Gastroesophageal sphincter (tissue), 4 donors: ENCODE measurements around the gene CYP46A1. TPM values are rescaled to one million over a fixed set of nuclear protein-coding genes. Genes with fewer than 3 reads are reported as not detected.

Experiments
- ATAC-seq: fragments of 150-250 bp; one replicate; pipeline ENCODE4 v1.9.1; 2016; ENCODE audit warnings: mild to moderate bottlenecking, moderate library complexity
- H3K27ac ChIP-seq, 4 donors: fragments of 200-600 bp; sonication (generic) in 3 of 4; 1 replicate in 3 of 4; 2 replicates in 1 of 4; pipeline ENCODE4 v1.5.1; 2016 to 2019
- H3K27me3 ChIP-seq: fragments of 200-600 bp; sonication (generic); one replicate; pipeline ENCODE4 v1.5.1; 2019
- H3K36me3 ChIP-seq, 2 donors: fragments of 200-600 bp; sonication (generic); one replicate each; pipeline ENCODE4 v1.5.1; 2019; ENCODE audit warnings: control low read depth in 1 of 2
- H3K4me1 ChIP-seq, 3 donors: fragments of 200-600 bp; sonication (generic); 1 replicate in 2 of 3; 2 replicates in 1 of 3; pipeline ENCODE4 v1.5.1; 2016 to 2019; ENCODE audit warnings: control low read depth in 2 of 3
- H3K4me3 ChIP-seq, 2 donors: fragments of 200-600 bp; sonication (generic); one replicate each; pipeline ENCODE4 v1.5.1; 2019; ENCODE audit warnings: mild to moderate bottlenecking in 1 of 2, moderate library complexity in 1 of 2
- H3K9me3 ChIP-seq, 3 donors: fragments of 200-600 bp; sonication (generic); one replicate each; pipeline ENCODE4 v1.5.1; 2017 to 2019; ENCODE audit warnings: control low read depth in 2 of 3
- EP300 ChIP-seq: sonication (generic); formaldehyde crosslinking; IDR thresholded peaks from one replicate; pipeline ENCODE4 v1.6.1; 2017; ENCODE audit warnings: antibody characterized with exemption, mild to moderate bottlenecking
- POLR2A ChIP-seq, 2 donors: fragments of 450-650 bp; IDR thresholded peaks; one replicate each; pipeline ENCODE4 v1.6.1; 2017; ENCODE audit warnings: antibody characterized with exemption in 2 of 2, mild to moderate bottlenecking in 2 of 2, moderate library complexity in 1 of 2
- POLR2AphosphoS5 ChIP-seq: sonication (generic); formaldehyde crosslinking; IDR thresholded peaks from one replicate; pipeline ENCODE4 v1.6.1; 2017; ENCODE audit warnings: antibody characterized with exemption
- WGBS, 2 donors: methylation state at CpG; one replicate each; pipeline ENCODE4 v1.1.5; 2018; ENCODE audit warnings: low coverage in 1 of 2; 5-methylcytosine and 5-hydroxymethylcytosine counted together
- total RNA-seq, 4 donors: library from RNA; depleted of rRNA; stranded (reverse); fragments of >200 nt; gene quantifications; one replicate each; pipeline ENCODE4 v1.1.0, GENCODE V29; 2016
- TF ChIP-seq, protein P1 (sequence below), 4 experiments: fragments of 200-600 bp in 2 of 4; fragments of 450-650 bp in 2 of 4; sonication (generic) in 1 of 4; IDR thresholded peaks; one replicate each; pipeline ENCODE4 v1.5.1; 2017 to 2019; ENCODE audit warnings: antibody characterized with exemption in 4 of 4, mild to moderate bottlenecking in 2 of 4, moderate library complexity in 2 of 4

CYP46A1 gene
- total RNA-seq, 4 donors from 2014 or later: 0.78 to 1.4 (median 0.94) TPM; not detected in 1

DNA sequence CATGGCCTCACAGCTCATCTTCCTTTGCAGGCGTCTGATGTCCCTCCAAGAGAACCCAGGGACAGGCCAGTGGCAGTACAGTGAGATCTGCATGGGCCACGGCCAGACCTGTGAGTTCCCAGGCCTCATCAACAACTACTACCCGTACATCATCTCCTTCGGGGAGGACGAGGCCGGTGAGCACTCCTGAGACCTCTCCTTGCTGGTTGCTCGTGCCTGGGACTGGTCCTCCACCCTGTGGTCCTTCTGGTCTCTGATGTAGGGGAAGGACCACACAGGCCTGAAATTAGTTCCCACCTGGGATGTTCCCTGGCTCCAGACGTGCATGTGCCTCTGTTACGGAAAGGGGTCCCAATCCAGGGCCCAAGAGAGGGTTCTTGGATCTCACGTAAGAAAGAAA, 21.3 kb upstream of the CYP46A1 start:
- peaks cover 0 to 15% (median 5%) of the 10 kb centered on the region in 3 donors for H3K4me1 ChIP-seq
- no peak overlapping the region for H3K4me3 ChIP-seq
- peaks cover 0 to 46% of the 10 kb centered on the region in 2 donors for H3K36me3 ChIP-seq
- WGBS, 2 donors: 60 to 95% methylated on average over 2 to 10 of the region's 10 CpGs
- ATAC-seq: no peak
- H3K27ac ChIP-seq: no peak overlapping the region
- H3K9me3 ChIP-seq: no peaks in the 10 kb centered on the region
- TF ChIP-seq POLR2A (IDR thresholded peaks at IDR 0.05) (no peak), EP300 (no peak), POLR2AphosphoS5 (no peak)
- TF ChIP-seq, protein P1, sequence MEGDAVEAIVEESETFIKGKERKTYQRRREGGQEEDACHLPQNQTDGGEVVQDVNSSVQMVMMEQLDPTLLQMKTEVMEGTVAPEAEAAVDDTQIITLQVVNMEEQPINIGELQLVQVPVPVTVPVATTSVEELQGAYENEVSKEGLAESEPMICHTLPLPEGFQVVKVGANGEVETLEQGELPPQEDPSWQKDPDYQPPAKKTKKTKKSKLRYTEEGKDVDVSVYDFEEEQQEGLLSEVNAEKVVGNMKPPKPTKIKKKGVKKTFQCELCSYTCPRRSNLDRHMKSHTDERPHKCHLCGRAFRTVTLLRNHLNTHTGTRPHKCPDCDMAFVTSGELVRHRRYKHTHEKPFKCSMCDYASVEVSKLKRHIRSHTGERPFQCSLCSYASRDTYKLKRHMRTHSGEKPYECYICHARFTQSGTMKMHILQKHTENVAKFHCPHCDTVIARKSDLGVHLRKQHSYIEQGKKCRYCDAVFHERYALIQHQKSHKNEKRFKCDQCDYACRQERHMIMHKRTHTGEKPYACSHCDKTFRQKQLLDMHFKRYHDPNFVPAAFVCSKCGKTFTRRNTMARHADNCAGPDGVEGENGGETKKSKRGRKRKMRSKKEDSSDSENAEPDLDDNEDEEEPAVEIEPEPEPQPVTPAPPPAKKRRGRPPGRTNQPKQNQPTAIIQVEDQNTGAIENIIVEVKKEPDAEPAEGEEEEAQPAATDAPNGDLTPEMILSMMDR (IDR thresholded peaks at IDR 0.05): no peak
- H3K27me3 ChIP-seq: peaks cover 39% of the 10 kb centered on the region

DNA sequence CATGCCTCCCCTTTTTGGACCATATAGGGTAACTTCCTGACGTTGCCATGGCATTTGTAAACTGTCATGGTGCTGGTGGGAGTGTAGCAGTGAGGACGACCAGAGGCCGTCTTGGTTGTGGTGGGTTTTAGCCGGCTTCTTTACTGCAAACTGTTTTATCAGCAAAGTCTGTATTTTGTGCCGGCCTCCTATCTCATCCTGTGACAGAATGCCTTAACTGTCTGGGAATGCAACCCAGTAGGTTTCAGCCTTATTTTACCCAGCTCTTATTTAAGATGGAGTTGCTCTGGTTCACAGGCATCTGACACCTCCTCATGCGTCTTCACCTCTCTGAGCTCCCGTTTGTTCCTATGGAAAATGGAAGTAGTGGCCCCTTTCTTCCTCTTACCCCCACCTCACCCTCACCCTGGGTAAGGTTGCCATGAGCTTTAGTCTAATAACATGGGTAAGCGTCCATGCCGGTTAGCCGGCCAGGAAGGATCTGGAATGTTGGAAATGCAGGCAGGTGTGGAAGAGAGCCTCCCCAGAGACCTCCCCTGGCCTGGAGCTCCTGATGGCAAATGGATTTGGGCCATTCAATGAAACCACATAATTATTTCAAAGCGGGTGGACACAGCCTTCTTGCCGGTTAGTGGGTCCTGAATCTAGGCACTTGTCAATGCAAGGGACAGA, 20.6 kb upstream of the CYP46A1 start:
- H3K36me3 ChIP-seq: peaks cover 0 to 53% of the 10 kb centered on the region in 2 donors
- TF ChIP-seq, protein P1 (IDR thresholded peaks at IDR 0.05): no peak
- no peak for TF ChIP-seq POLR2AphosphoS5
- TF ChIP-seq POLR2A (IDR thresholded peaks at IDR 0.05): no peak
- TF ChIP-seq EP300: no peak
- WGBS, 2 donors: 81 to 84% methylated on average over 4 to 11 of the region's 12 CpGs
- H3K27ac ChIP-seq: no peak overlapping the region
- H3K4me3 ChIP-seq: no peak overlapping the region
- H3K4me1 ChIP-seq: peaks cover 0 to 15% (median 5%) of the 10 kb centered on the region in 3 donors
- ATAC-seq: no peak
- H3K27me3 ChIP-seq: peaks cover 34% of the 10 kb centered on the region
- H3K9me3 ChIP-seq: no peaks in the 10 kb centered on the region

DNA sequence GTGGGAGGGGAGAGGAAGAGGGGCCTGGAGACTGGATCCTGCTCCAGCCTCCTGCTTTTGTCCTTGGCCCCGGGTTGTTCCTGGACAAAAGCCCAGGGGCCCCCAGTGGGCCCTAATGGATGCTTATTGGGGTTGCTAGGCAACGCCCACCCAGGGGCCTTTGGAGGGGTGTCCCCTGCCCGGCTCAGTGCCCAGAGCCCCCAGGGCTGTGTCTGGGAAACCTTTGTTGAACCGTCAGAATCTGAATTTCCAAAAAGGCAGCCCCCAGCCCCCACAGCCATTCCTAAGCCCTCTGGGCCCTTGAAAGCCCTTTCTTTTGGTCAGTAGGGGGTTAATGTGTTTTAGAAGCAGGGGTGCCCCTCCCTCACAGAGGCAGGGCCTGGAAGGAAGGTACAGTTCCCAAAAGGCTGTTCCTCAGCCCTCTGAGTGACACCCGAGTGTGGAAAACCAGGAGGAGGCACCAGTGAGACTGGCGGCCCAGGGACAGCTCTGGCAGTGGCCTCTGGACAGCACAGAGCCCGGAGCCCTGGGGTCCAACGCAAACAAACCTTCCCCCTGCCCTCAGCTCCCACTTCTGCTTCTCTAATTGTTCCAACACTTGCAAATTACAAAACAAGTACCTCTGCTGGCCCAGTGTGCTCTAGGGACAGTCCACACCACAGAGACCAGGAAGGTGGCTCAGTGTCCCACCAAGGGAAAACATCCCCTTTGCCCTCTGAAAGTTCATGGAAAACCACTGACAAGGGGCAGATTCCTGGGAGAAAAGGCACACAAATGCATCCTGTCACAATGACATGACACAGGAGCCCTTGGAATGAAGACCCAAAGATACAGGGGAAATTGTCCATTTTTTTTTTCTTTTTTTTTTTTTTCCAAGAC, 19.8 kb upstream of the CYP46A1 start:
- H3K27ac ChIP-seq: no peak overlapping the region
- no peak for ATAC-seq
- TF ChIP-seq POLR2AphosphoS5 (no peak), POLR2A (IDR thresholded peaks at IDR 0.05) (no peak), EP300 (no peak)
- TF ChIP-seq, protein P1 (IDR thresholded peaks at IDR 0.05): no peak
- H3K4me3 ChIP-seq: no peak overlapping the region
- peaks cover 0 to 13% (median 5%) of the 10 kb centered on the region in 3 donors for H3K4me1 ChIP-seq
- no peaks in the 10 kb centered on the region for H3K9me3 ChIP-seq
- peaks cover 0 to 61% of the 10 kb centered on the region in 2 donors for H3K36me3 ChIP-seq
- peaks cover 27% of the 10 kb centered on the region for H3K27me3 ChIP-seq
- no CpG with 5 or more reads among the region's 8 CpGs for WGBS, 2 donors

DNA sequence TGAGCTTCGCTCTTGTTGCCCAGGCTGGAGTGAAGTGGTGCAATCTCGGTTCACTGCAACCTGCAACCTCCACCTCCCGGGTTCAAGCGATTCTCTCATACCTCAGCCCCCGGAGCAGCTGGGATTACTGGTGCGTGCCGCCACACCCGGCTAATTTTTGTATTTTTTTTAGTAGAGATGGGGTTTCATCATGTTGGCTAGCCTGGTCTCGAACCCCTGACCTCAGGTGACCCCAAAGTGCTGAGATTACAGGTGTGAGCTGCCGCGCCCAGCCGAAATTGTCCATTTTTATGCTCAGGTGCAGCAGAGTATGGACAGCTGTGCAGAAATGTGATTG, 19.2 kb upstream of the CYP46A1 start:
- TF ChIP-seq POLR2A (IDR thresholded peaks at IDR 0.05): no peak
- TF ChIP-seq, protein P1 (IDR thresholded peaks at IDR 0.05): no peak
- no peak overlapping the region for H3K27ac ChIP-seq
- peaks cover 0 to 61% of the 10 kb centered on the region in 2 donors for H3K36me3 ChIP-seq
- no peak for ATAC-seq
- no peak overlapping the region for H3K4me3 ChIP-seq
- H3K4me1 ChIP-seq: peaks cover 0 to 7% (median 4%) of the 10 kb centered on the region in 3 donors
- peaks cover 21% of the 10 kb centered on the region for H3K27me3 ChIP-seq
- WGBS, 2 donors: 83% methylated on average over 8 of the region's 12 CpGs; no CpG with 5 or more reads in 1 of the 2 donors
- H3K9me3 ChIP-seq: no peaks in the 10 kb centered on the region
